Urinary bladder (tissue), 4 donors: ENCODE data around the gene ERG. TPM values are rescaled to one million over a fixed set of nuclear protein-coding genes. Genes with fewer than 3 reads are reported as not detected.

Source experiments
- DNase-seq: peaks from one replicate; pipeline ENCODE4 v3.0.0-alpha.2; 2015; ENCODE audit errors: extremely low spot score
- H3K27ac ChIP-seq: one replicate; pipeline ENCODE4 v1.5.1; 2013; ENCODE audit warnings: low read depth, mild to moderate bottlenecking, moderate library complexity
- H3K36me3 ChIP-seq: one replicate; pipeline ENCODE4 v1.6.1; 2013; ENCODE audit warnings: mild to moderate bottlenecking, moderate library complexity; ENCODE audit not compliant: insufficient read depth
- H3K4me1 ChIP-seq: one replicate; pipeline ENCODE4 v1.6.1; 2013; ENCODE audit warnings: mild to moderate bottlenecking, moderate library complexity; ENCODE audit not compliant: insufficient read depth
- H3K4me3 ChIP-seq: one replicate; pipeline ENCODE4 v1.5.1; 2013; ENCODE audit warnings: low read depth, low read length
- WGBS: extraction: QIAGEN DNeasy Blood & Tissue Kit; methylation state at CpG from one replicate; pipeline ENCODE4 v1.1.7; 2013; 5-methylcytosine and 5-hydroxymethylcytosine counted together
- polyA plus RNA-seq: library from polyadenylated mRNA; stranded (reverse); fragments of 200-250 nt; gene quantifications from one replicate; pipeline ENCODE4 v1.2.3, GENCODE V29; 2013
- total RNA-seq: library from RNA; depleted of rRNA; stranded (reverse); fragments of >200 nt; gene quantifications from one replicate; pipeline ENCODE4 v1.2.3, GENCODE V29; 2014
- donor health status: healthy with polysubstance abuse.
- donor health status: healthy.

The ERG gene
- total and polyA plus RNA-seq, 2 donors, result 13.5 to 17.1 TPM

DNA sequence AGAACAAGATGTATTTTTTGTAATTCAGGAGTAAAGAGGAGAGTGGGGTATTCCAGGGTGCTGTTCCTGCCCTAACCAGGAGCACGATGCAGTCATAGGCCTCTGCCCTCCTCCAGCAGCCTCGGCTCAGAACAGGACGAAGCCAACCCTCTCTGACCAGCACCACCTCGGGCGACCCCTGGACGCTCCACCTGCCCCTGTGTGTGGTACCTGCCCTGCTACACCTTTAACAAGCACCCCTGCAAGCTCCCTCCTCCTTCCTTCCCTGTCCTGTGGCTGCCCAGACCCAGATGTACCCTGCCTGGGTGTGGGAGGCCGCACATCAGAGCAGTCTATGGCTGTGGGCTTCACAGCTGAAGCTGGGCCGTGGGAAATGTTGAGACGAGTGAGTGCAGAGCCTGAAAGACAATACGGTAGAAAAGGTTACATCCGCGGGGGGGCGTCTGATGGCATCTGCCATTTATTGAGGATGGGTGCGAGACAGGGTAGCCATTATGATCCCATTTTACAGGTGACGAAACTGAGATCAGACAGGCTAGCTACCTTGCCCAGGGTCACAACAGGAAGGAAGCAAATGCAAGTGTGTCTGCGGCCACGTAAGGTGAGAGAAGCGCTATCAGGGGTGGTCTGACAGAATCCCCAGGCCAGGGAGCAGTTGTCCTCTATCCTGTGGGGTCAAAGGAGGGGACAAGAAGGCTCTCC, 4.6 kb downstream of the ERG start:
- no peak for DNase-seq
- WGBS, result 84% methylated on average over 18 of the region's 18 CpGs
- Histone ChIP-seq H3K27ac (no peak overlapping the region), H3K4me3 (no peak overlapping the region), H3K4me1 (no peaks in the 10 kb centered on the region), H3K36me3 (no peaks in the 10 kb centered on the region)

DNA sequence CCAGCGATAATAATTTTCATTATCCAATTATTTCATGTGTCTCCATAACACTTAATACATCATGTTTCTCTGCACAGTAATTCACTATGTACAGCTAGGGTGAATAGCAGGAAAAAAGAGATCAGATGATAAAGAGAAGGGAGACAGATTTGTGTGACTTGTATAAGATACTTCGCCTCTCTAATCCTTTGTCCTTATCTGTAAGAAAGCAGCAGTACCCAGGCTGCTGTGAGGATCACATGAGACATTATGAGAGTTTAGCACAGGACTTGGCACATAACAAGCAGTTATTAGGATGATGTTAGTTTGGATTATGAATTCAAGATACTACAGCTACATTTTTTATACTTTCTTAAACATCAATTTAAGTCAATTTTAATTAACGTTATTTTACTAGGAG, 6.3 kb downstream of the ERG start:
- H3K27ac ChIP-seq, result no peak overlapping the region

GRCh38 chr21:38491536-38491935, 6.7 kb downstream of the ERG start:
- Histone ChIP-seq H3K36me3 (no peaks in the 10 kb centered on the region), H3K4me3 (no peak overlapping the region), H3K4me1 (no peaks in the 10 kb centered on the region), H3K27ac (no peak overlapping the region)
- no peak for DNase-seq
- 66% methylated on average over 5 of the region's 5 CpGs for WGBS

More for the DNA sequence above, 6.3 kb downstream of the ERG start:
- no peak for DNase-seq
- no peak overlapping the region for H3K4me3 ChIP-seq
- H3K36me3 ChIP-seq, result no peaks in the 10 kb centered on the region
- WGBS, result 43% methylated on average over 3 of the region's 3 CpGs
- H3K4me1 ChIP-seq, result no peaks in the 10 kb centered on the region

DNA sequence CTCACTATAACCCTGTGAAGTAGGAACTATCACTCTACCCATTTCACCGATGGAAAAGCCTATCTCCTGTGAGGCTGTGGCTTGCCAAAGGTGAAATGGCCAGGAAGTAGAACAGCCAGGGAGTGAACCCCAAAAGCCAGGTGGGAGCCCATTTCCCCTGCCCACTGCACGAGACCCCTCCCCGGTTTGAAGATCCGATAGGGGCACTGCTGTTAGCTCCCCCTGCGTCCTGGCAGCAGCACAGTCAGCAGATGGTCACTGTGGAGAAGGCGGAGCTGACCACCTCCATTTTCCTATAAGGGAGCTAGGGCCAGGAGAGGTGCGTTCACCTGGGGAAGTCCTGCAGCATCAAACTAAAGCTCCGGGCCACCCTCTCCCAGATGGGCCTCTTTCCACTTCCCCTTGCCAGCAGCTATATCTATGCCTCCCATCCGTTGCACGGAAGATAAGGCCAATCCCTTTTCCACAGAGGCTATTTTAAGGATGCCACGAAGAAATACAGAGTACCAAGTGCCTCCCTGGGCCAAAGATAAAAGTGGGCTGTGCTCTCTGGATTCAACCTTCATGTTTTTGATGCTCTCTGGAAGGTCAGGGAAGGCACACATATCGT, 7.8 kb downstream of the ERG start:
- 78% methylated on average over 12 of the region's 12 CpGs for WGBS
- no peak for DNase-seq
- H3K4me3 ChIP-seq, result no peak overlapping the region
- no peaks in the 10 kb centered on the region for H3K4me1 ChIP-seq
- H3K27ac ChIP-seq, result no peak overlapping the region
- H3K36me3 ChIP-seq, result no peaks in the 10 kb centered on the region

GRCh38 chr21:38489729-38490128, 8.5 kb downstream of the ERG start:
- no peak for DNase-seq
- H3K36me3 ChIP-seq, result no peaks in the 10 kb centered on the region
- H3K27ac ChIP-seq, result no peak overlapping the region
- H3K4me3 ChIP-seq, result no peak overlapping the region
- H3K4me1 ChIP-seq, result no peaks in the 10 kb centered on the region
- WGBS, result 79% methylated on average over 6 of the region's 6 CpGs

- Histone ChIP-seq H3K36me3 (no peaks in the 10 kb centered on the region), H3K4me3 (no peak overlapping the region), H3K4me1 (no peaks in the 10 kb centered on the region), H3K27ac (no peak overlapping the region)
- 37% methylated on average over 3 of the region's 3 CpGs for WGBS
- no peak for DNase-seq
Measured at GRCh38 chr21:38489271-38489652, 9.0 kb downstream of the ERG start.

DNA sequence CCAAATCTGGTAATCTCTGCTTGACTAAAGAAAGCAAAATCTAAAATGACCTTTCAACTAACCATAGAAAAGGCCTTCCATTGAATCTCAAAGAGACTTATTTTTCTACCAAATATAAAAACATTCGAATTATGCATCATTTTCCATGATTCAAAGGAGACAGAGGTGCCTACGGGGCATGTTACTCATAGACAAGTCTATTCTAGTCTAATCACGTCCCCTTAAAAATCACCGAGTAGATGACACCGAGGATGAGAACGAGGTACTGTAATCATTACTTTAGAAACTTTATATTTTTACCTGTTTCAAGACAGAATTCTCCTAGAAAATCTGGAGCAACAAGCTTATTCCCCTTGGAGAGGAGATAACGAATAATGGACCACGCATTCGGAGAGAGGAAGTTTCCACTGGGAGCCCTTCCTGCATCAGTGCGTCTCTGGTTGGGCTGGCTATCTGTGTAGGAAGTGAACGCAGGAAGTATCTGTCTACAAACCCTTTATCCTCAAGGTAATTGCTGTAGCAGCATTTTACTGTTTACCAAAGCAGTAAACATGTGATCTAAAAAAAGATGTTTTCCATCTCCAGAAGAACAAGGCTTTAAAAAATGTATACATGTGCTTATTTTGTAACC, 9.5 kb downstream of the ERG start:
- Histone ChIP-seq H3K36me3 (no peaks in the 10 kb centered on the region), H3K4me3 (no peak overlapping the region), H3K27ac (no peak overlapping the region), H3K4me1 (no peaks in the 10 kb centered on the region)
- 73% methylated on average over 11 of the region's 11 CpGs for WGBS
- no peak for DNase-seq

DNA sequence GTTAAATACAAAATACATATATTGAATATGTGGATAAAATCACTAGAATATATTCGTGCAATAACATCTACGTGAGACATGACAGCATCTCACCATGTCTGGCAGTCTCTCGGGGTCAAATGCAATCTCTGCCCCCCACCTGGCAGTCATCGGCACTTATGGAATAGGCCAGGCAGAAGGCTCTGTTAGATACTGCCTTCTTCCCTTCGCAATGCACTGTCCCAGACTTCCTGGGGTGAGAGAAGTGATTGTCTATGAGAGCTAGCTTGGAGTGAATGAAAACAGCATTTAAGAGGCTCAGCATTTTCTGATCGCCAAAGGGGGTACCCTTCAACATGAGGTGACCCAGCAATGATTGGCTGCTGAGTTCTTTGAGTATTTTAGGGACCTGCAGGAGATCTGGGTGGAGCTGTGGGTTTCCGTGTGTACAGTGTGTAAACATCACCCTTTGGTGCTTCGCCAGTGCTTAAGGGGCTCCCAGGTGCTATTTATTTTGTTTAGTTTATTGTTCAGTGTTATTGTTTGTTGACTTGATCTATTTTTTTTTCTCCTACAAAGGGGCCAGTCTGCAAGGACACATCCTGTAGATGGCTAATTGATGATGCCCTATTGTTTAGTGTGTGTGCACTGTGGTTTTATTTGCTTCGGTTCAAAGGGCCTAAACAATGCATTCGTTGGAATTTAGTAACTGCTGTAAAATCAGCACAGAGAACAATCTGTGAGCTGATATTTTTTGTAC, 10.2 kb downstream of the ERG start:
- Histone ChIP-seq H3K36me3 (no peaks in the 10 kb centered on the region), H3K4me3 (no peak overlapping the region), H3K27ac (no peak overlapping the region), H3K4me1 (no peaks in the 10 kb centered on the region)
- DNase-seq, result no peak
- 76% methylated on average over 10 of the region's 10 CpGs for whole genome bisulfite sequencing

GRCh38 chr21:38486706-38487105, 11.6 kb downstream of the ERG start:
- H3K36me3 ChIP-seq, result no peaks in the 10 kb centered on the region
- no peak overlapping the region for H3K4me3 ChIP-seq
- H3K4me1 ChIP-seq, result no peaks in the 10 kb centered on the region
- no peak overlapping the region for H3K27ac ChIP-seq
- DNase-seq, result no peak
- 67% methylated on average over 6 of the region's 6 CpGs for WGBS

- Histone ChIP-seq H3K4me3 (no peak overlapping the region), H3K36me3 (no peaks in the 10 kb centered on the region), H3K27ac (no peak overlapping the region), H3K4me1 (no peaks in the 10 kb centered on the region)
- DNase-seq, result no peak
- 69% methylated on average over 5 of the region's 5 CpGs for WGBS
Measured at GRCh38 chr21:38486221-38486620, 12.1 kb downstream of the ERG start.

GRCh38 chr21:38479641-38480525, 18.4 kb downstream of the ERG start:
- Histone ChIP-seq H3K27ac (no peak overlapping the region), H3K4me3 (no peak overlapping the region), H3K4me1 (no peaks in the 10 kb centered on the region), H3K36me3 (no peaks in the 10 kb centered on the region)
- no peak for DNase-seq
- 83% methylated on average over 12 of the region's 12 CpGs for WGBS

- Histone ChIP-seq H3K36me3 (no peaks in the 10 kb centered on the region), H3K27ac (no peak overlapping the region), H3K4me3 (no peak overlapping the region), H3K4me1 (no peaks in the 10 kb centered on the region)
- DNase-seq, result no peak
- WGBS, result 46% methylated on average over 4 of the region's 4 CpGs
Measured at GRCh38 chr21:38478782-38479181, 19.5 kb downstream of the ERG start.

DNA sequence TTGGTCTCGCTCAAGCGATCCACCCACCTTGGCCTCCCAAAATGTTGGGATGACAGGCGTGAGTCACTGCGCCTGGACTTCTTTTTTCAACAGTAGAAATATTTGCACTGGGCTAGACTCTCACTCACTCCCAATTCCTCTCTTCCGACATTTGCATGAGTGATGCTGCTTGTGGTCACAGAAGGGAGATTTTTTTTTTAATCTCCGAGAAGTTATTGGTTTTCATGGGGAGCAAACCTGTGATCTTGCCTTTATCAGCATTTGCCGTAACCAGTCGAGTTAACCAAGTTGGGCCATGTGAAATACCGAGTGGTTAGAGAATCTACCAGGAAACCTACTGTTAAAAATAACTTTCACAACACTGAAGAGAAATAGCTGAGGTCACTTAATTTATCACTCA, 21.1 kb downstream of the ERG start:
- H3K27ac ChIP-seq, result no peak overlapping the region
- no peaks in the 10 kb centered on the region for H3K36me3 ChIP-seq
- no peak for DNase-seq
- no peak overlapping the region for H3K4me3 ChIP-seq
- WGBS, result 85% methylated on average over 9 of the region's 9 CpGs
- H3K4me1 ChIP-seq, result no peaks in the 10 kb centered on the region
